LNCAP (cell line): ENCODE measurements around the gene IGFALS.

Experiments used
- CTCF ChIP-seq: fragments of 450-650 bp; IDR thresholded peaks from 2 replicates; pipeline ENCODE4 v1.5.1; 2017; ENCODE audit warnings: mild to moderate bottlenecking

IGFALS gene

GRCh38 chr16:1752853-1753252, 40.7 kb downstream of the IGFALS start:
- no peak for TF ChIP-seq CTCF

- TF ChIP-seq CTCF = no peak
Measured at GRCh38 chr16:1751946-1752345, 41.6 kb downstream of the IGFALS start.

- TF ChIP-seq CTCF = no peak
Measured at GRCh38 chr16:1749152-1750117, 44.1 kb downstream of the IGFALS start.

- TF ChIP-seq CTCF = no peak
Measured at GRCh38 chr16:1747934-1748333, 45.6 kb downstream of the IGFALS start.

- TF ChIP-seq CTCF = no peak
Measured at GRCh38 chr16:1746693-1747195, 46.8 kb downstream of the IGFALS start.

- no peak for TF ChIP-seq CTCF
Measured at GRCh38 chr16:1745900-1746692, 47.4 kb downstream of the IGFALS start.

- no peak for TF ChIP-seq CTCF
Measured at GRCh38 chr16:1745181-1745899, 48.2 kb downstream of the IGFALS start.
